Uterus (tissue), 2 donors: ENCODE results near the gene CYP8B1.

Experiments
- CTCF ChIP-seq, 4 experiments: fragments of 200-600 bp in 2 of 4; fragments of 450-650 bp in 2 of 4; sonication (generic) in 2 of 4; IDR thresholded peaks; one replicate each; pipeline ENCODE4 v1.5.1; 2016 to 2019; ENCODE audit warnings: antibody characterized with exemption in 4 of 4, mild to moderate bottlenecking in 2 of 4, moderate library complexity in 1 of 4
- POLR2A ChIP-seq, 2 donors: fragments of 450-650 bp; IDR thresholded peaks; one replicate each; pipeline ENCODE4 v1.6.1; 2016; ENCODE audit warnings: antibody characterized with exemption in 2 of 2, mild to moderate bottlenecking in 1 of 2, moderate library complexity in 1 of 2

DNA sequence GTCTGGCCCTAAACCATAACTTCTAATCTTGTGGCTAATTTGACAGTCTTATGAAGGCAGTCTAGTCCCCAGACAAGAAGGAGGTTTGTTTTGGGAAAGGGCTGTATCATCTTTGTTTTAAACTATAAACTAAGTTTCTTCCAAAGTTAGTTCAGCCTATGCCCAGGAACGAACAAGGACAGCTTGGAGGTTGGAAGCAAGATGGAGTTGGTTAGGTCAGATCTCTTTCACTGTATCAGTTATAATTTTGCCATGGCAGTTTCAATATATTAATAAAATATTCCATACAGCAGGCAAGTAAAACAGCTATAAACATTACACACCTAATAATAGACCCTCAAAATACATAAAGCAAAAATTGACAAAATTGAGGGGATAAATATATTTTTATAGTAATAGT is 17.1 kb upstream of the CYP8B1 start:
- TF ChIP-seq CTCF (IDR thresholded peaks at IDR 0.05) (no peak), POLR2A (IDR thresholded peaks at IDR 0.05) (no peak)
